IMR-90 (cell line): ENCODE data around the gene EPC1.

Experiments
- BHLHE40 ChIP-seq: fragments of 150-350 bp; IDR thresholded peaks from 2 replicates; pipeline ENCODE4 v1.6.1; 2016; ENCODE audit warnings: mild to moderate bottlenecking, low read depth, low read length
- CEBPB ChIP-seq: IDR thresholded peaks from 2 replicates; pipeline ENCODE4 v1.6.1; 2012; ENCODE audit warnings: low read depth, low read length, improper control_type of control experiment
- FOS ChIP-seq: fragments of 150-350 bp; IDR thresholded peaks from 2 replicates; pipeline ENCODE4 v1.6.1; 2016; ENCODE audit warnings: low read depth, low read length
- MAZ ChIP-seq: IDR thresholded peaks from 2 replicates; pipeline ENCODE4 v1.6.1; 2012; ENCODE audit warnings: low read depth, mild to moderate bottlenecking, low read length, improper control_type of control experiment, moderate library complexity, borderline replicate concordance
- MXI1 ChIP-seq: IDR thresholded peaks from 2 replicates; pipeline ENCODE4 v1.6.1; 2012; ENCODE audit warnings: low read depth, mild to moderate bottlenecking, low read length, moderate library complexity, borderline replicate concordance
- POLR2A ChIP-seq: IDR thresholded peaks from 2 replicates; pipeline ENCODE4 v1.6.1; 2012; ENCODE audit warnings: mild to moderate bottlenecking, low read depth, low read length
- RFX5 ChIP-seq: IDR thresholded peaks from 2 replicates; pipeline ENCODE4 v1.8.0; 2012; ENCODE audit warnings: low read depth, mild to moderate bottlenecking, low read length, moderate library complexity
- SMC3 ChIP-seq: fragments of 150-350 bp; IDR thresholded peaks from 2 replicates; pipeline ENCODE4 v1.6.1; 2016; ENCODE audit warnings: low read depth, mild to moderate bottlenecking, antibody characterized with exemption, low read length, moderate library complexity
- TF ChIP-seq, protein P1 (sequence below): conservative IDR thresholded peaks from 2 replicates; pipeline ENCODE4 v1.5.1; 2012; ENCODE audit warnings: mild to moderate bottlenecking, low read depth, low read length, improper control_type of control experiment

DNA sequence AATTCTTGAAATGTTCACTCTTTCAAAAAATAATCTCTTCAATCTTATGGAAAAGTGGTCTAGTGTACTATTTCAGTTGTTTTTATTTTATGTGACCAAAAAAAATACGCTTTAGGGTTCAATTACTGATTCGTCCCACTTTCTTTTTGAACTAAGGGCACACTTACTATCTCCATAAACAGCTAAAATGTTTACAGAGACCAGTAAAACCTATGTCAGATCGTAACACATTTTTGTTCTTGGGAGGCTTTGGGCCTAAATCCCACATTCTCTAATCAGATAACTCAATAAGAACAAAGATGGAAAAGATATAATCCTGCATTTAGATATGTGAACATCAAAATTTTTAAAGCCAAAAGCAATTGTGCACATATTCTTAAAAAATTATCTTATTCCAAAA is 29.8 kb upstream of the EPC1 start:
- TF ChIP-seq SMC3 (no peak), POLR2A (no peak), CEBPB (no peak), FOS (no peak), MXI1 (no peak), BHLHE40 (no peak), RFX5 (no peak), MAZ (no peak)
- TF ChIP-seq, protein P1, sequence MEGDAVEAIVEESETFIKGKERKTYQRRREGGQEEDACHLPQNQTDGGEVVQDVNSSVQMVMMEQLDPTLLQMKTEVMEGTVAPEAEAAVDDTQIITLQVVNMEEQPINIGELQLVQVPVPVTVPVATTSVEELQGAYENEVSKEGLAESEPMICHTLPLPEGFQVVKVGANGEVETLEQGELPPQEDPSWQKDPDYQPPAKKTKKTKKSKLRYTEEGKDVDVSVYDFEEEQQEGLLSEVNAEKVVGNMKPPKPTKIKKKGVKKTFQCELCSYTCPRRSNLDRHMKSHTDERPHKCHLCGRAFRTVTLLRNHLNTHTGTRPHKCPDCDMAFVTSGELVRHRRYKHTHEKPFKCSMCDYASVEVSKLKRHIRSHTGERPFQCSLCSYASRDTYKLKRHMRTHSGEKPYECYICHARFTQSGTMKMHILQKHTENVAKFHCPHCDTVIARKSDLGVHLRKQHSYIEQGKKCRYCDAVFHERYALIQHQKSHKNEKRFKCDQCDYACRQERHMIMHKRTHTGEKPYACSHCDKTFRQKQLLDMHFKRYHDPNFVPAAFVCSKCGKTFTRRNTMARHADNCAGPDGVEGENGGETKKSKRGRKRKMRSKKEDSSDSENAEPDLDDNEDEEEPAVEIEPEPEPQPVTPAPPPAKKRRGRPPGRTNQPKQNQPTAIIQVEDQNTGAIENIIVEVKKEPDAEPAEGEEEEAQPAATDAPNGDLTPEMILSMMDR: no peak
